K562 (cell line): ENCODE results near the gene SIK3. TPM values are rescaled to one million over a fixed set of nuclear protein-coding genes. Genes with fewer than 3 reads are reported as not detected.

Source experiments
- ATAC-seq: fragments of 200-7000 bp; cut with Tn5 transposase; 3 replicates; pipeline ENCODE4 v1.9.1; 2020; ENCODE audit warnings: moderate library complexity
- BruUV-seq: library from RNA; stranded (reverse); fragments of 400-500 nt; replicated peaks from 2 replicates; lab custom pipeline; 2021; lab: Mats Ljungman, UMichigan
- CTCF ChIA-PET: fragments of 300-600 bp; formaldehyde crosslinking; extraction: SDS; loops from one replicate; lab custom pipeline; 2021; ENCODE audit warnings: low intra/inter-chr PET ratio; lab: Yijun Ruan, JAX
- POLR2A ChIA-PET: fragments of 300-600, 350-650 bp; sonication (Branson Sonifier 250); formaldehyde crosslinking; extraction: SDS; loops from one replicate; lab custom pipeline; 2021; ENCODE audit warnings: antibody characterized with exemption, inconsistent platforms; lab: Yijun Ruan, JAX
- DNase-seq, 4 experiments: peaks; one replicate each; pipeline versions ENCODE4 v3.0.0 to v3.0.0-alpha.2; 2011 to 2018; ENCODE audit warnings: low spot score in 3 of 4, mixed read lengths in 3 of 4; ENCODE audit errors: extremely low read depth in 1 of 4
- FAIRE-seq: peaks from 2 replicates; lab custom pipeline; 2011; peaks lifted over from hg19 to GRCh38; lab: Jason Lieb, UNC
- H2AFZ ChIP-seq: 2 replicates; pipeline ENCODE4 v1.6.0; 2011; ENCODE audit warnings: low read depth, low read length, control low read depth, inconsistent platforms
- H3K27ac ChIP-seq: fragments of 200-600 bp; 3 replicates; pipeline ENCODE4 v1.8.0; 2011; ENCODE audit warnings: low read depth, mild to moderate bottlenecking, control low read depth, inconsistent platforms, low read length, moderate library complexity, mixed read lengths; ENCODE audit errors: extremely low read depth
- H3K27me3 ChIP-seq, 2 experiments: fragments of 300-600 bp in 1 of 2; 2 replicates in 1 of 2; 3 replicates in 1 of 2; pipeline versions ENCODE4 v1.6.0 to v1.8.0; 2011; ENCODE audit warnings: inconsistent platforms in 2 of 2, low read length in 2 of 2, mild to moderate bottlenecking in 1 of 2, mixed read lengths in 1 of 2, moderate library complexity in 1 of 2; ENCODE audit not compliant: control insufficient read depth in 2 of 2, insufficient read depth in 2 of 2
- H3K36me3 ChIP-seq: fragments of 300-600 bp; 3 replicates; pipeline ENCODE4 v1.8.0; 2011; ENCODE audit warnings: mild to moderate bottlenecking, low read length, inconsistent platforms; ENCODE audit not compliant: control insufficient read depth, insufficient read depth
- H3K4me1 ChIP-seq, 2 experiments: fragments of 200-600 bp in 1 of 2; replicated peaks in 1 of 2; 2 replicates in 1 of 2; 3 replicates in 1 of 2; pipeline versions ENCODE4 v1.5.1 to v1.8.0; 2011; ENCODE audit warnings: inconsistent platforms in 2 of 2, low read length in 2 of 2, mild to moderate bottlenecking in 1 of 2, mixed read lengths in 1 of 2, moderate library complexity in 1 of 2; ENCODE audit not compliant: control insufficient read depth in 2 of 2, insufficient read depth in 2 of 2
- H3K4me2 ChIP-seq: 2 replicates; pipeline ENCODE4 v1.6.1; 2011; ENCODE audit warnings: low read length, control low read depth, inconsistent platforms, mixed read lengths; ENCODE audit not compliant: insufficient read depth
- H3K4me3 ChIP-seq: fragments of 200-600 bp; sonication (generic), shearing (Covaris generic); 2 replicates; pipeline ENCODE4 v1.5.1; 2016; ENCODE audit warnings: control low read depth, inconsistent platforms
- H3K79me2 ChIP-seq: fragments of 200-600 bp; 3 replicates; pipeline ENCODE4 v1.8.0; 2011; ENCODE audit warnings: low read length, inconsistent platforms; ENCODE audit not compliant: control insufficient read depth, insufficient read depth
- H3K9ac ChIP-seq, 2 experiments: 2 replicates each; pipeline versions ENCODE4 v1.6.0 to v1.6.1; 2011; ENCODE audit warnings: low read depth in 2 of 2, low read length in 2 of 2, control low read depth in 1 of 2, inconsistent platforms in 1 of 2, mild to moderate bottlenecking in 1 of 2, mixed read lengths in 1 of 2; ENCODE audit not compliant: insufficient read depth in 1 of 2
- H3K9me1 ChIP-seq: one replicate; pipeline ENCODE4 v1.6.0; 2011; ENCODE audit warnings: inconsistent platforms, mild to moderate bottlenecking, low read length, moderate library complexity; ENCODE audit not compliant: control insufficient read depth, insufficient read depth
- H3K9me3 ChIP-seq: replicated peaks from 2 replicates; pipeline ENCODE4 v1.5.1; 2011; ENCODE audit warnings: low read depth, low read length, inconsistent platforms; ENCODE audit not compliant: control insufficient read depth, insufficient read depth
- H4K20me1 ChIP-seq: replicated peaks from 2 replicates; pipeline ENCODE4 v1.6.1; 2011; ENCODE audit warnings: low read length, inconsistent platforms, mixed read lengths; ENCODE audit not compliant: control insufficient read depth, insufficient read depth
- ARID2 ChIP-seq: fragments of 450-650 bp; IDR thresholded peaks from 2 replicates; pipeline ENCODE4 v1.6.1; 2017; ENCODE audit warnings: antibody characterized with exemption, mild to moderate bottlenecking
- BRF2 ChIP-seq: IDR thresholded peaks from 3 replicates; pipeline ENCODE4 v1.6.1; 2011; ENCODE audit warnings: borderline replicate concordance, mild to moderate bottlenecking; ENCODE audit not compliant: insufficient read length, insufficient read depth
- DMBX1 ChIP-seq: fragments of 250-450 bp; sonication (Bioruptor Pico); IDR thresholded peaks from 2 replicates; pipeline ENCODE4 v1.8.0; 2022; ENCODE audit warnings: inconsistent platforms, mild to moderate bottlenecking, moderate library complexity, borderline replicate concordance
- GMEB1 ChIP-seq: fragments of 250-450 bp; sonication (Bioruptor Pico); IDR thresholded peaks from 2 replicates; pipeline ENCODE4 v1.4.0; 2020; ENCODE audit warnings: mild to moderate bottlenecking
- MTA2 ChIP-seq: fragments of 450-650 bp; IDR thresholded peaks from 2 replicates; pipeline ENCODE4 v1.6.1; 2016; ENCODE audit warnings: low read depth
- PPARD ChIP-seq: fragments of 250-450 bp; sonication (Bioruptor Pico); IDR thresholded peaks from 2 replicates; pipeline ENCODE4 v1.8.0; 2022; ENCODE audit warnings: inconsistent platforms, mild to moderate bottlenecking, moderate library complexity
- RAD21 ChIP-seq, 2 experiments: fragments of 250-450 bp in 1 of 2; fragments of 450-650 bp in 1 of 2; sonication (Bioruptor Pico) in 1 of 2; formaldehyde crosslinking in 1 of 2; IDR thresholded peaks in 1 of 2; conservative IDR thresholded peaks in 1 of 2; 2 replicates each; pipeline versions ENCODE4 v1.4.0 to v1.8.0; 2020 to 2022; ENCODE audit warnings: mild to moderate bottlenecking in 2 of 2, moderate library complexity in 1 of 2
- RFX1 ChIP-seq: fragments of 450-650 bp; IDR thresholded peaks from 2 replicates; pipeline ENCODE4 v1.6.1; 2016; ENCODE audit warnings: mild to moderate bottlenecking, moderate library complexity
- SMAD1 ChIP-seq: fragments of 150-350 bp; IDR thresholded peaks from 2 replicates; pipeline ENCODE4 v1.6.1; 2014; ENCODE audit warnings: low read length, low read depth; ENCODE audit not compliant: partially characterized antibody
- STAG1 ChIP-seq: sonication (generic); formaldehyde crosslinking; IDR thresholded peaks from 2 replicates; pipeline ENCODE4 v1.5.0; 2020; ENCODE audit warnings: missing genetic modification reagents, borderline replicate concordance
- ZBTB7A ChIP-seq: IDR thresholded peaks from 2 replicates; pipeline ENCODE4 v1.6.1; 2011; ENCODE audit warnings: low read depth, mild to moderate bottlenecking, low read length, moderate library complexity, borderline replicate concordance; ENCODE audit not compliant: control insufficient read depth
- ZKSCAN3 ChIP-seq: fragments of 250-450 bp; sonication (Bioruptor Pico); IDR thresholded peaks from 2 replicates; pipeline ENCODE4 v1.4.0; 2020
- ZNF77 ChIP-seq: fragments of 250-450 bp; sonication (Bioruptor Pico); IDR thresholded peaks from 2 replicates; pipeline ENCODE4 v1.5.0; 2020
- WGBS: fragments of 100-300 bp; shearing (Covaris generic); methylation state at CpG from one replicate; pipeline ENCODE4 v1.1.6; 2016; ENCODE audit warnings: low coverage, mixed read lengths; ENCODE audit not compliant: insufficient coverage; ENCODE audit errors: missing lambda C conversion rate; 5-methylcytosine and 5-hydroxymethylcytosine counted together
- in situ Hi-C: fragments of 300-500 bp; cut with MboI; formaldehyde crosslinking; loops from 4 replicates; pipeline ENCODE4 v1.15.0; 2018; ENCODE audit warnings: inconsistent platforms, mixed read lengths
- intact Hi-C: fragments of 100-400 bp; cut with micrococcal nuclease; formaldehyde crosslinking; loops from 2 replicates; pipeline ENCODE4 v1.14.2; 2022
- polyA plus RNA-seq, 8 experiments: library from polyadenylated mRNA; depleted of rRNA in 4 of 8; stranded (reverse) in 5 of 8; unstranded in 3 of 8; fragments of >200 nt; fragmentation: Nextera tagmentation in 2 of 8; fragmentation: Illumina TruSeq in 1 of 8; extraction: Ambion mirVana in 2 of 8; extraction: Trizol in 1 of 8; gene quantifications; 2 replicates each; pipeline versions ENCODE4 v1.2.1 to v1.2.3, GENCODE V29; 2011 to 2014; ENCODE audit warnings: inconsistent platforms in 1 of 8, missing spikeins in 1 of 8
- total RNA-seq, 7 experiments: library from RNA; depleted of rRNA in 6 of 7; stranded (reverse); fragments of >200 nt in 6 of 7; fragmentation: Illumina TruSeq in 2 of 7; extraction: Trizol in 2 of 7; gene quantifications; 2 replicates each; pipeline versions ENCODE4 v1.2.1 to v1.2.3, GENCODE V29; 2011 to 2021; ENCODE audit warnings: low replicate concordance in 1 of 7
- TF ChIP-seq, protein P1 (sequence below): fragments of 450-650 bp; IDR thresholded peaks from 2 replicates; pipeline ENCODE4 v1.6.1; 2016; ENCODE audit warnings: borderline replicate concordance

Gene SIK3
- total and polyA plus RNA-seq, 9 of the 15 experiments (the other 6 are each of a cell fraction or from before 2014, with no cell fraction given) = 1.6 to 21.6 (median 8.0) TPM

GRCh38 chr11:117023178-117023577 lies 75.0 kb downstream of the SIK3 start:
- CTCF ChIA-PET = no interaction called here
- DNase-seq (no peak), ATAC-seq (no peak), FAIRE-seq (no peak)
- Histone ChIP-seq H3K36me3 (no peaks in the 10 kb centered on the region), H3K27ac (no peak overlapping the region), H3K9ac (no peak overlapping the region), H2AFZ (no peak overlapping the region), H3K4me3 (no peak overlapping the region), H3K79me2 (peaks cover 43% of the 10 kb centered on the region), H3K27me3 (no peaks in the 10 kb centered on the region), H3K9me3 (no peaks in the 10 kb centered on the region), H3K4me2 (no peak overlapping the region), H4K20me1 (peaks cover 21% of the 10 kb centered on the region), H3K4me1 (peaks cover 0 to 29% of the 10 kb centered on the region in 2 experiments; a peak in 3 of 5 replicates), H3K9me1 (no peaks in the 10 kb centered on the region)
- BruUV-seq = no TSS peak
- POLR2A ChIA-PET = no interaction called here
- WGBS = 63% methylated on average over 3 of the region's 3 CpGs
- no peak for TF ChIP-seq PPARD
- TF ChIP-seq STAG1 = no peak
- TF ChIP-seq SMAD1 = no peak
- no peak for TF ChIP-seq ZBTB7A
- TF ChIP-seq ZKSCAN3 = no peak
- TF ChIP-seq BRF2 = no peak
- TF ChIP-seq DMBX1 (CRISPR knock-in tag) = no peak
- TF ChIP-seq ARID2 = no peak
- TF ChIP-seq MTA2 = no peak
- TF ChIP-seq RAD21 (CRISPR knock-in tag; conservative IDR thresholded peaks at IDR 0.05 in 1 of 2, IDR thresholded peaks at IDR 0.05 in 1 of 2) = no peak
- no peak for TF ChIP-seq GMEB1
- no peak for TF ChIP-seq RFX1
- TF ChIP-seq, protein P1, sequence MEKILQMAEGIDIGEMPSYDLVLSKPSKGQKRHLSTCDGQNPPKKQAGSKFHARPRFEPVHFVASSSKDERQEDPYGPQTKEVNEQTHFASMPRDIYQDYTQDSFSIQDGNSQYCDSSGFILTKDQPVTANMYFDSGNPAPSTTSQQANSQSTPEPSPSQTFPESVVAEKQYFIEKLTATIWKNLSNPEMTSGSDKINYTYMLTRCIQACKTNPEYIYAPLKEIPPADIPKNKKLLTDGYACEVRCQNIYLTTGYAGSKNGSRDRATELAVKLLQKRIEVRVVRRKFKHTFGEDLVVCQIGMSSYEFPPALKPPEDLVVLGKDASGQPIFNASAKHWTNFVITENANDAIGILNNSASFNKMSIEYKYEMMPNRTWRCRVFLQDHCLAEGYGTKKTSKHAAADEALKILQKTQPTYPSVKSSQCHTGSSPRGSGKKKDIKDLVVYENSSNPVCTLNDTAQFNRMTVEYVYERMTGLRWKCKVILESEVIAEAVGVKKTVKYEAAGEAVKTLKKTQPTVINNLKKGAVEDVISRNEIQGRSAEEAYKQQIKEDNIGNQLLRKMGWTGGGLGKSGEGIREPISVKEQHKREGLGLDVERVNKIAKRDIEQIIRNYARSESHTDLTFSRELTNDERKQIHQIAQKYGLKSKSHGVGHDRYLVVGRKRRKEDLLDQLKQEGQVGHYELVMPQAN = no peak
- TF ChIP-seq ZNF77 (CRISPR knock-in tag) = no peak
- in situ Hi-C loops (no loop called here), intact Hi-C loops (no loop called here)
